HFF-Myc (cell line): Measurements from ENCODE around the gene SRSF12.

Source experiments
- DNase-seq: peaks from one replicate; pipeline ENCODE4 v3.0.0-alpha.2; 2011; ENCODE audit warnings: low read depth; ENCODE audit errors: extremely low read depth
- H3K4me3 ChIP-seq: replicated peaks from 2 replicates; pipeline ENCODE4 v1.5.1; 2011; ENCODE audit warnings: low read depth, mild to moderate bottlenecking, control low read depth, low read length
- CTCF ChIP-seq: IDR thresholded peaks from 2 replicates; pipeline ENCODE4 v1.5.1; 2012; ENCODE audit warnings: mild to moderate bottlenecking, low read depth, low read length, control low read depth; ENCODE audit errors: missing control alignments

SRSF12 gene

GRCh38 chr6:89050155-89050554, 67.7 kb downstream of the SRSF12 start:
- H3K4me3 ChIP-seq, result no peak overlapping the region
- no peak for DNase-seq
- TF ChIP-seq CTCF, result no peak

- peak; percentile 11 for DNase-seq
- no peak overlapping the region for H3K4me3 ChIP-seq
- TF ChIP-seq CTCF, result no peak
Measured at GRCh38 chr6:89048985-89049384, 68.9 kb downstream of the SRSF12 start.

GRCh38 chr6:89048288-89048923, 69.5 kb downstream of the SRSF12 start:
- no peak for TF ChIP-seq CTCF
- no peak for DNase-seq
- H3K4me3 ChIP-seq, result no peak overlapping the region

- DNase-seq, result no peak
- no peak for TF ChIP-seq CTCF
- H3K4me3 ChIP-seq, result no peak overlapping the region
Measured at GRCh38 chr6:89047473-89047872, 70.4 kb downstream of the SRSF12 start.
